ENCODE results near the gene HELLS. TPM values are rescaled to one million over a fixed set of nuclear protein-coding genes. Genes with fewer than 3 reads are reported as not detected.
"Not testable (repeated sequence)": the region's sequence is repeated elsewhere in the genome, so short reads cannot be mapped to it uniquely, and the experiment has no call there.

Gene HELLS
- total and polyA plus RNA-seq, 2 donors (not counting 3 experiments of a cell fraction or from before 2014, with no cell fraction given), result 24.7 to 85.5 TPM

GRCh38 chr10:94549221-94549620 lies 3.6 kb downstream of the HELLS start:
- Histone ChIP-seq H3K27me3 (ENCODE audit: control insufficient read depth in 2 of 2, insufficient read depth in 2 of 2, low read length in 2 of 2) (no peaks in the 10 kb centered on the region), H4K20me1 (replicated peaks; ENCODE audit: control insufficient read depth, extremely low read depth, insufficient read depth, low read length) (no peaks in the 10 kb centered on the region), H3K36me3 (ENCODE audit: control insufficient read depth in 2 of 2, extremely low read depth in 1 of 2, insufficient read depth in 2 of 2, low read length in 2 of 2) (no peaks in the 10 kb centered on the region), H3K4me1 (ENCODE audit: control insufficient read depth, extremely low read depth, insufficient read depth, low read length) (peaks cover 19% of the 10 kb centered on the region), H3K27ac (ENCODE audit: insufficient read depth, low read depth, low read length) (no peak overlapping the region), H3K9me3 (replicated peaks; ENCODE audit: control insufficient read depth, insufficient read depth, low read length) (no peaks in the 10 kb centered on the region), H3K9ac (replicated peaks; ENCODE audit: extremely low read depth, insufficient read depth, low read length) (no peak overlapping the region), H3K4me3 (replicated peaks in 1 of 3; ENCODE audit: insufficient read depth in 1 of 3, low read depth in 1 of 3, low read length in 3 of 3) (no peak overlapping the region), H3K9me1 (replicated peaks; ENCODE audit: control insufficient read depth, extremely low read depth, insufficient read depth, low read length) (no peaks in the 10 kb centered on the region), H3K79me2 (ENCODE audit: control insufficient read depth, insufficient read depth, low read length) (peaks cover 51% of the 10 kb centered on the region), H2AFZ (ENCODE audit: low read depth, low read length) (no peak overlapping the region), H3K4me2 (ENCODE audit: insufficient read depth, low read length) (peak overlapping the region; percentile 21)
- FAIRE-seq (peak; percentile 62), DNase-seq (ENCODE audit: low read depth, low spot score) (peak; percentile 42)
- CTCF ChIA-PET, result interaction anchor here (1.2 kb wide), 1 partner anchor 147 kb away, joined by 3 read pairs; the partner anchor contains the start of gene TBC1D12
- intact Hi-C loops (cut with micrococcal nuclease) (loop anchor here (5.0 to 10.0 kb wide), 2 partner anchors 187 to 844 kb away; partner anchors contain the start of genes FRA10AC1 and NOC3L), dilution Hi-C loops (cut with MboI; ENCODE audit: extremely low pct_ligation_motif_present, low sequenced_read_pairs) (no loop called here)
- POLR2A ChIA-PET, result no interaction called here
- BruUV-seq (replicated peaks), result no TSS peak
- TF ChIP-seq POLR2AphosphoS5 (IDR thresholded peaks at IDR 0.05; ENCODE audit: insufficient read depth, low read depth, low read length) (no peak), GATA2 (IDR thresholded peaks at IDR 0.05; ENCODE audit: insufficient read depth, insufficient read length, low read depth, low read length) (peak; percentile 31)

GRCh38 chr10:94567714-94568307 lies 22.2 kb downstream of the HELLS start:
- BruUV-seq (replicated peaks); H3K27ac ChIP-seq (ENCODE audit: insufficient read depth, low read depth, low read length); H3K9me1 ChIP-seq (replicated peaks; ENCODE audit: control insufficient read depth, extremely low read depth, insufficient read depth, low read length); H2AFZ ChIP-seq (ENCODE audit: low read depth, low read length); CTCF ChIA-PET; dilution Hi-C loops (cut with MboI; ENCODE audit: extremely low pct_ligation_motif_present, low sequenced_read_pairs); DNase-seq (ENCODE audit: low read depth, low spot score); H3K9me3 ChIP-seq (replicated peaks; ENCODE audit: control insufficient read depth, insufficient read depth, low read length); POLR2A ChIA-PET; H3K27me3 ChIP-seq (ENCODE audit: control insufficient read depth in 2 of 2, insufficient read depth in 2 of 2, low read length in 2 of 2); H3K4me3 ChIP-seq (replicated peaks in 1 of 3; ENCODE audit: insufficient read depth in 1 of 3, low read depth in 1 of 3, low read length in 3 of 3); H3K9ac ChIP-seq (replicated peaks; ENCODE audit: extremely low read depth, insufficient read depth, low read length); H3K4me1 ChIP-seq (ENCODE audit: control insufficient read depth, extremely low read depth, insufficient read depth, low read length); H3K4me2 ChIP-seq (ENCODE audit: insufficient read depth, low read length); FAIRE-seq; H4K20me1 ChIP-seq (replicated peaks; ENCODE audit: control insufficient read depth, extremely low read depth, insufficient read depth, low read length); intact Hi-C loops (cut with micrococcal nuclease); H3K79me2 ChIP-seq (ENCODE audit: control insufficient read depth, insufficient read depth, low read length): not testable (repeated sequence)
- peaks cover 3 to 10% of the 10 kb centered on the region in 2 experiments for H3K36me3 ChIP-seq (ENCODE audit: control insufficient read depth in 2 of 2, extremely low read depth in 1 of 2, insufficient read depth in 2 of 2, low read length in 2 of 2)

All from endothelial cell of umbilical vein (primary cell).